ENCODE measurements around the gene LCN1.

GRCh38 chr9:135536216-135536615, 15.0 kb downstream of the LCN1 start:
- TF ChIP-seq CTCF (conservative IDR thresholded peaks at IDR 0.05; ENCODE audit: low read depth in 2 of 2) = no peak
- TF ChIP-seq POLR2AphosphoS5 (IDR thresholded peaks at IDR 0.05; ENCODE audit: low read depth) = no peak
- TF ChIP-seq, protein P1, sequence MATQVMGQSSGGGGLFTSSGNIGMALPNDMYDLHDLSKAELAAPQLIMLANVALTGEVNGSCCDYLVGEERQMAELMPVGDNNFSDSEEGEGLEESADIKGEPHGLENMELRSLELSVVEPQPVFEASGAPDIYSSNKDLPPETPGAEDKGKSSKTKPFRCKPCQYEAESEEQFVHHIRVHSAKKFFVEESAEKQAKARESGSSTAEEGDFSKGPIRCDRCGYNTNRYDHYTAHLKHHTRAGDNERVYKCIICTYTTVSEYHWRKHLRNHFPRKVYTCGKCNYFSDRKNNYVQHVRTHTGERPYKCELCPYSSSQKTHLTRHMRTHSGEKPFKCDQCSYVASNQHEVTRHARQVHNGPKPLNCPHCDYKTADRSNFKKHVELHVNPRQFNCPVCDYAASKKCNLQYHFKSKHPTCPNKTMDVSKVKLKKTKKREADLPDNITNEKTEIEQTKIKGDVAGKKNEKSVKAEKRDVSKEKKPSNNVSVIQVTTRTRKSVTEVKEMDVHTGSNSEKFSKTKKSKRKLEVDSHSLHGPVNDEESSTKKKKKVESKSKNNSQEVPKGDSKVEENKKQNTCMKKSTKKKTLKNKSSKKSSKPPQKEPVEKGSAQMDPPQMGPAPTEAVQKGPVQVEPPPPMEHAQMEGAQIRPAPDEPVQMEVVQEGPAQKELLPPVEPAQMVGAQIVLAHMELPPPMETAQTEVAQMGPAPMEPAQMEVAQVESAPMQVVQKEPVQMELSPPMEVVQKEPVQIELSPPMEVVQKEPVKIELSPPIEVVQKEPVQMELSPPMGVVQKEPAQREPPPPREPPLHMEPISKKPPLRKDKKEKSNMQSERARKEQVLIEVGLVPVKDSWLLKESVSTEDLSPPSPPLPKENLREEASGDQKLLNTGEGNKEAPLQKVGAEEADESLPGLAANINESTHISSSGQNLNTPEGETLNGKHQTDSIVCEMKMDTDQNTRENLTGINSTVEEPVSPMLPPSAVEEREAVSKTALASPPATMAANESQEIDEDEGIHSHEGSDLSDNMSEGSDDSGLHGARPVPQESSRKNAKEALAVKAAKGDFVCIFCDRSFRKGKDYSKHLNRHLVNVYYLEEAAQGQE (IDR thresholded peaks at IDR 0.05; ENCODE audit: unreplicated experiment) = no peak
- TF ChIP-seq EZH2 (IDR thresholded peaks at IDR 0.05; ENCODE audit: low read depth, unreplicated experiment) = no peak
- TF ChIP-seq ZNF114 (CRISPR knock-in tag; IDR thresholded peaks at IDR 0.05) = no peak
- no peak for TF ChIP-seq EZH2phosphoT487 (IDR thresholded peaks at IDR 0.05; ENCODE audit: unreplicated experiment)
- TF ChIP-seq CREB1 (CRISPR knock-in tag; IDR thresholded peaks at IDR 0.05; ENCODE audit: low read depth) = no peak
- no peak for TF ChIP-seq JUNB (IDR thresholded peaks at IDR 0.05; ENCODE audit: unreplicated experiment)
- TF ChIP-seq NANOG (IDR thresholded peaks at IDR 0.05; ENCODE audit: borderline replicate concordance) = no peak
- no peak for TF ChIP-seq STAT1 (IDR thresholded peaks at IDR 0.05; ENCODE audit: unreplicated experiment)
- TF ChIP-seq ZNF462 (CRISPR knock-in tag; IDR thresholded peaks at IDR 0.05) = no peak
- TF ChIP-seq ZNF331 (CRISPR knock-in tag; IDR thresholded peaks at IDR 0.05; ENCODE audit: low read depth) = no peak

Data from GM23338 (cell line).